G401.6 (cell line): Measurements from ENCODE around the gene ARID3B.

Source experiments
- FAIRE-seq: peaks from 2 replicates; lab custom pipeline; 2012; peaks lifted over from hg19 to GRCh38; lab: Jason Lieb, UNC

ARID3B gene

DNA sequence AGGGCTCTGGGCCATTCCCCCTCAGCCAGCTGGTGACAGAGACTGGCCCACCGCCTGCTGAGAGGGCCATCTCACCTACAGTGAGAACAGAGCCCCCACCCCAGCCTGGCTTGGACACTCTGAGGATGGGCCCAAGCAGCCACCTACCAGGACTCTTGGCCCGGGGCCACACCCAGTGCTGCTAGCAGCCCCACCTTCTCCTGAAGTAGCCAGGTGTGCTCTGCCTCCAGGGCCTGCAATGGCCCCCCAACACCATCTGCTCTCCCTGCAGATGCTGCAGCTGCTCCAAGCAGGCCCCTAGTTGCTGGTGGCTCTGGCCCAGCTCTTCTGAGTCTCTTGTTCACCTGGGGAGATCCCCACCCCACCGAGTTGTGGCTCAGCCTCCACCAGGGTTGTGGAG lies 67.8 kb downstream of the ARID3B start:
- FAIRE-seq: no peak

- FAIRE-seq: no peak
Observed at GRCh38 chr15:74609938-74610301, 68.9 kb downstream of the ARID3B start.

DNA sequence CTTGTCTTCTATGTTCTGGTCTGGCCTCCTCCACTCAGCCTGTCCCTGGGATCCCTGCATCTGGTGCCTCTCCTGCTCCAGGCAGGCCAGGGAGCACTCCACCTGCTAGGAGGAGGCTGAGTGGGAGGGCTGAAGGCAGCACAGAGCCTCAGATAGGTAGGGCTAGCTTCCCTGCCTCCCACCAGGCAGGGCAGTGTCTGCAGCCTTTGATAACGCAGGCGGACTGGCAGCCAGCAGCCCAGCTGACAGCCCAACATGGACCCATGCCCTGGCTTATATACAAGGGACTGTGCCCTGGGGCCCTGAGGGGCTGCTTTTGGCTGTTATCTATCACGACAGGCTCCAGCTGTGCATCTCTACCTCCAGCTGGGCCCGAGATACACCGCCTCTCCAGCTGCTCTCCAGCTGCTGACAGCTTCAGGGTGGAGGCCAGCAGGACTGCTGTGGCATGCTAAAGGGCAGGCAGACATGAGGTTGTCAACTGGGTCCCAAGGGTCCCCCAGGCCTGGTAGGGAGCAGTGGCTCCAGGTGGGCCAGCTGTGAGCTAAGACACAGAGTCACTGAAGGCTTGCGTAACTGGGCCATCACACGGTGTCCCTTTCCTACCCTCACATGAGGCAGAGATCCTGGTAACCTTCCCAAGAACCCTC lies 69.4 kb downstream of the ARID3B start:
- no peak for FAIRE-seq

DNA sequence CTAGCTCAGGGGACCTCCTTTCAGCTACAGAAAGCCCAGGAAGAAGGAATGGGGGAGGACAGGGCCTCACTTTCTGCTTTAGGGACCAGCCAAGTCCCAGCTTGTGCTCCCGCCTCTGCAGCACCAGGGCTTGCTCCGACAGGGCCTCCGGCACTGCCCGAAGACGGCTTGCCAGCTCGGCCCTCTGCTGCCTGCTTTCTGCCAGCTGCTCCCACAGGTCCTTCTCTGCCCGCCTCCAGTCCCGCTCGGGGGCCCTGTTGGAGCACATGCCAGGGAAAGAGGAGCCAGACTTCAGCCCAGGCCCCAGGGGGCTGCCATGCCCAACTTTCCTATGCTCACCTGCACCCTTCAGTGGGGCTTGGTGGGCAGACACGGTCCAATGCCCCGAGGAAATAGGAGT lies 70.3 kb downstream of the ARID3B start:
- no peak for FAIRE-seq

DNA sequence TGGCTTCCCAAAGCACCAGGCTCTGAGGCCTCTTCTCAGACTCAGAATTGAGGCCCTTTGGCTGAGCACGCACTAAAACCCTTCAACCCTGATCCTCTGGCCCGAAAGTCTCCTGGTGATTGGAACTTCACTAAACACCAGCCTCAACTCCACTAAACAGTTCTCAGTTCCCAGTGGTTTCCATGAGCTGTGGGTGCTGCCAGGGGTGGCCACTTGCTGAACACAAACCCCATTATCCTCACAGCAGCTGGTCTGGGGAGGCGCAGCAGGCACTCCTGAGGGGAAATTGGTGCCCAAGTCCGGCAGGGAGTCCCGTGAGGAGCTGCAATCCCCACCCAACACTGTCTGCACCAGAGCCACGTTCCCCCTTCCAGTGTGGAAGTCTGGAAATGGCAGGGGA lies 70.8 kb downstream of the ARID3B start:
- no peak for FAIRE-seq

DNA sequence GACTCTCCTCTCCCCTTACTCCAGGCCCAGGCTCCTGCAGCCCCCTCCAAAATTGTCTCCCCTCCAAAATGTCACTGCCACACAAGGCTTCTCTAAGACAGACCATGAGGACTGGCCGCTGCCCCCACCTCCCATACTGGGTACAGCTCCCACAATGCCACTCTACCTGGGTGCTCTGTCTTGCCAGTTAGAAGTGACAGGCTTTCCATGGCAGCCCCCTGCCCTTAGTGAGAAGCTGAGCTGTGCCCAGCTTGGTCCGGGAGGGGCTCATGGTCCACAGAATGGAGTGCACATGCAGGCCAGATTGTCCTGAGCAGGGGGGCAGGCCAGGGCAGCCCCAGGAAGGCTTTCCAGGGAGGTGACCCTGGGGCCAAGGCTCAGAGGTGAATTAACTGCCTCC lies 71.7 kb downstream of the ARID3B start:
- no peak for FAIRE-seq

DNA sequence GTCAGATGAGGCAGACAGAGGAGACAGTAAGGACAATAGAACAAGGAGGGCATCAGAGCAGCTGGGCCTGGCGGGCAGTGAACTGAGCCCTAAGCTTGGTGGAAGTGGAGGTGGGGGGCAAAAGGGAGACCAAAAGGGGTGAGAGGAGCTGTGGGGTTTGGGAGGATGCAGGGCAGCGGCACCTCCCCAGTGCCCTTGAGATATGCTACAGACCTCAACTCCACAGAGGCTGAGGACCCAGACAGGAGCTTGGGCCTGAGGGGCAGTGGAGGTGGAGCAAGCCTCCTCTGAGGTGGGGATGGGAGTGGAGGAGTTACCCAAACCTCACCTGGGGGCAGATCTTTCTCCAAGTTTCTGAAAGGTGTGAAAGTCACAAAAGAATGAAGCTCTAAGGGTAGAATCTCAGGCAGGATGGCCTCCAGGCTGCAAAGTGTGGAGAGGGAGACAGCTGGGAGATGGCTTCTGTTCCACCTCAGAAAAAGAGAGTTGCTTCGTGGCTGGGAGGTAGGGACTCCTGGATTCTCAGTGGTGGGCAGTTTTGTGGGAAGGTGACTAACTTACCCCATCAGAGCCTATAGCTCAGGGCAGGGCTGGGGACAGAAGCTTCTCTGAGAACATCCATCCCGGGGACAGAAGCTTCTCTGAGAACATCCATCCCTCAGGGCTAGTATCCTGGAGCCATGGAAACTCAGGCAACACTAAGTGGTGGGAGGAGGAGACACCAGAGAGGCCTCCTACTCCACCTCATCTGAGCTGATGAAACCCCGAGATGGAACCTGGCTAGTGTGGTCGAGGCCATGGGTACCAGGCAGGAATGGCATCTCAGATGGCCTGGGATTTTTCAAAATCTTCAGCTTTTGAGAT lies 72.3 kb downstream of the ARID3B start:
- FAIRE-seq: no peak

GRCh38 chr15:74613953-74614743 lies 73.1 kb downstream of the ARID3B start:
- FAIRE-seq: no peak

DNA sequence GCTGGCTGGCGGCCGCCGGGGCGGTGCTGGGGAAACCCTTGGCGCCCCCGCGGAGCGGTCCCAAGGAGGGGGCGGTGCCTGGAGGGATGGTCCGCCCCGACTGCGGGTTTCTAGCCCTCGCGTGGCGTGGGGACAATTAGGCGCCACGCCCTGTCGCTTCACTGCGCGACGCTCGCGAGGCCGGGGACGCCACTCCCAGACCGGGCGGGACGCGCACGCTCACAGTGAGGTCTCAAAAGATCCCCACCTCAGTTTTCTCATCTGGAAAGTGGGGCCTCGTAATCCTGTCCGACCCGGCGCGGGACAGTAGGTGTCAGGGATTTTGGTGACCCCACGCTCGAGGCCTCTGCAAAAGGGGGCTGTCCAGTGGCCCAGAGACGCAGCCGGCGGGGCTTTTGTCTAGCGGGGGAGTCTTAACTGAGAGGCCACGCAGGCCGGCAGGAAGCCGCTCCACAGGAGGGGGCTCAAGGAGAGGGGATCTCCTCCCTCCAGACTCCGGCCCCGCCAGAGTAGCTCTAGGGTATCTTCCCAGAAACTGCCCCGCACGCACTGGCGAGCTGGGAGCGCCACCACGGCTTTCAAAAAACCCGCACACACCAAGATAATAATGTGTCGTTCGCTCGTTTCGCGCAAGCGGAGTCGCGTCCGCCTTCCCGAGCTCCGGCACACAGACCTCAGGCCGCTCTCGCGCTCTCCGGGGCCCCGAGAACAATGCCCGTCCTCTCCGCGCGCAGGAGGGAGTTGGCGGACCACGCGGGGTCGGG lies 73.9 kb downstream of the ARID3B start:
- FAIRE-seq: no peak

DNA sequence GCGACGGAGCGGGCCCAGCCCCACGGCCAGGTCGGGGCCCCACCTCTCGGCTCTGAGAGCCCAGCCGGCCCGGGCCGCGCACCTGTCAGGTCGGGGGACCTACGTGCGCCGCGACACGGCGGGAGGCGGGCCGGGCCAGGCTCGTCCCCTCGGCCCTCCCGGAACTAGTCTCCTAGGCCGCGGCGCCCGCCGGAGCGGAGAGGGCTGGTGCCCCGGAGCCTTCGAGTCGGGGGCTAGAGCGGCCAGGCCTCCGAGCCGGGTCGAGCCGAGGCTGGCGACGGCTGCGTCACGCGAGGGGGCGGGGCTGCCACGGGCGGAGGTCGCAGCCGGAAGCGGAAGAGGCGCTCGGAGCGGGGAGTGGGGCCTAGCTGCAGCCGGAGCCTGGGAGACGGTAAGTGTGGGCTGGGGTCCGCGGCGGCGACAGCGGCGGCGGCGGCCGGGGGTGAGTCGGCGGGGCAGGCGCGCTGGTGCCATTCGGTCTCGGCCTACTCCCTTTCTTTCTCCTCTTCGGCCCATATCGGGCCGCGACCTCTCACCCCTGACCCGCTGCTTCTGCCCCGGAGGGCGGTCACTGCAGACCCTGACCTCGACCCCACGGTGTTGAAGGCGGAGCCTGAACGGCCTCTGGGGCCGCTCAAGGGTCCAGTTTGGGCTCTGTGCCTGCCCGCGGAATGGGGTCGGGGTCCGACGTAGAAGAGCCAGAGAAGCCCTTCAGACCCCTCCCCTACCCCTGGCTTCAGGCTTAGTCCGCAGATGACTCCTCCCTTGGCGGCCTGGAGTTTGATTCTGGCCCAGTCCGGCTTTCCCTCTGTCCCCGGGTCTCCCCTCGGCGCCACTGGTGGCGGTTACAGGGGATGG lies 74.7 kb downstream of the ARID3B start, which contains the start of gene CLK3:
CLK3 (plus strand) TSS at position 329 of the 858 bp plus-strand sequence. CDS start 3,361 bp downstream, outside the sequence.
- no peak for FAIRE-seq

DNA sequence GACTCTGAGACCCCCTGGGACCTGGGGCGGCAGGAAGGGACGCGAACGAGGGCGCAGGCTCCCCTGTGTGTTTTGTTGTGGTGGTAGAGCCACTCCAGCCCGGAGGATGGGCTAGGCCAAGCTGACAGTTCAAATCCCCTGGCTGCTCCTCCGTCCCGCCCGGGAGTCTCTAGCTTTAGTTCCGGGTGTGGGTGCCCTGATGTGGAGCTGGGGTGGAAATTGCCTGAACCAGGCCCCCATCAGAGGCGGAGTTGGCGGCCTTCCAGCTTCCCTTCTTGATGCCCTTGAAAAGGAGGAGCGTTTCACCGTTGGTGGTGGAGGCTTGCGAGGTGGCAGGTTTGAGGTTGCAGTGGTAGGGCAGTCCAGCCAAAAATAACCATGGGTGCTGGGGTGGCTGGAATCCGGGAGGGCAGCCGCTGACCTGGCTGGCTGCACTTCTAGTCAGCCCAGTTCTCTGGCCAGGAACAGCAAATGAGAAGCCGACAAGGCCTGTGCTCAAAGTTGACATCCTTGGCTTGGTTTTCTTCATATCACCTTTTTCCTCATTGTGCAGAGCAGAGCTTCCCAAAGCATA lies 75.4 kb downstream of the ARID3B start:
- FAIRE-seq: no peak

GRCh38 chr15:74616996-74617395 lies 76.0 kb downstream of the ARID3B start:
- no peak for FAIRE-seq

GRCh38 chr15:74618841-74619596 lies 78.0 kb downstream of the ARID3B start:
- FAIRE-seq: no peak

GRCh38 chr15:74619916-74620635 lies 79.1 kb downstream of the ARID3B start:
- FAIRE-seq: no peak

- FAIRE-seq: no peak
Observed at GRCh38 chr15:74620636-74621545, 79.9 kb downstream of the ARID3B start.

DNA sequence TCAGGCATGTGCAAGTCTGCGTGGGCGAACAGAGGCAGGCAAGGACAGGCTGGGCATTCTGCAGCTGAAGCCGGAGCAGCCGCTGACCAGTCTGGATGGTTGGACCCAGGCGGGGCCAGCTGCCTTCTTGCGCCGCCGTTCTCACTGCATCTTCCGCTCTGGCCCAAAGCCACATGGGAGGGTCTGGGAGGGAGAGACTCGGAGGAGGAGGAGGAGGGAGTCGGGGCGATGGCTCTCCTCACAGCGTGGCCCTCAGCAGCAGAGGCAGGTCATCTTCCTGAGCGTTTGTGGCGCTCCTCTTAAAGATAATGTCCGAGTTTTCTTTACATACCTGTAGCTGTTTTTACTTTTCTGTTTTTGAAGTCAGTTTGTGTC lies 80.5 kb downstream of the ARID3B start:
- FAIRE-seq: no peak

GRCh38 chr15:74621936-74622335 lies 80.9 kb downstream of the ARID3B start:
- no peak for FAIRE-seq

GRCh38 chr15:74622758-74623157 lies 81.7 kb downstream of the ARID3B start:
- no peak for FAIRE-seq
